HEK293T (cell line): ENCODE results near the gene RNF169.

ENCODE experiments used
- ARNT ChIP-seq: fragments of 450-650 bp; IDR thresholded peaks from 2 replicates; pipeline ENCODE4 v1.6.1; 2017; ENCODE audit warnings: mild to moderate bottlenecking
- BHLHE40 ChIP-seq: fragments of 450-650 bp; IDR thresholded peaks from 2 replicates; pipeline ENCODE4 v1.6.1; 2016; ENCODE audit warnings: mild to moderate bottlenecking, moderate library complexity, borderline replicate concordance
- ELF4 ChIP-seq: fragments of 450-650 bp; IDR thresholded peaks from 2 replicates; pipeline ENCODE4 v1.6.1; 2017; ENCODE audit warnings: antibody characterized with exemption
- FOXA1 ChIP-seq: fragments of 450-650 bp; IDR thresholded peaks from 2 replicates; pipeline ENCODE4 v1.6.1; 2016; ENCODE audit warnings: mild to moderate bottlenecking
- FOXK2 ChIP-seq: fragments of 450-650 bp; IDR thresholded peaks from 2 replicates; pipeline ENCODE4 v1.6.1; 2016; ENCODE audit warnings: mild to moderate bottlenecking
- L3MBTL2 ChIP-seq: fragments of 450-650 bp; conservative IDR thresholded peaks from 2 replicates; pipeline ENCODE4 v1.6.1; 2016; ENCODE audit warnings: mild to moderate bottlenecking
- LEF1 ChIP-seq: fragments of 450-650 bp; IDR thresholded peaks from 2 replicates; pipeline ENCODE4 v1.6.1; 2017; ENCODE audit warnings: mild to moderate bottlenecking, borderline replicate concordance
- NFRKB ChIP-seq: fragments of 450-650 bp; IDR thresholded peaks from 2 replicates; pipeline ENCODE4 v1.6.1; 2016; ENCODE audit warnings: mild to moderate bottlenecking, moderate library complexity
- SP1 ChIP-seq: fragments of 450-650 bp; IDR thresholded peaks from 2 replicates; pipeline ENCODE4 v1.6.1; 2017
- SUZ12 ChIP-seq: fragments of 450-650 bp; IDR thresholded peaks from 2 replicates; pipeline ENCODE4 v1.6.1; 2016; ENCODE audit warnings: mild to moderate bottlenecking
- TARDBP ChIP-seq: fragments of 450-650 bp; IDR thresholded peaks from 2 replicates; pipeline ENCODE4 v1.6.1; 2016
- ZNF384 ChIP-seq: fragments of 450-650 bp; IDR thresholded peaks from 2 replicates; pipeline ENCODE4 v1.6.1; 2016
- TF ChIP-seq, protein P1 (sequence below): fragments of 450-650 bp; IDR thresholded peaks from 2 replicates; pipeline ENCODE4 v1.6.1; 2016

GRCh38 chr11:74818283-74818946 lies 69.8 kb downstream of the RNF169 start:
- TF ChIP-seq L3MBTL2 (no peak), SUZ12 (no peak), ARNT (no peak), SP1 (no peak), ZNF384 (no peak), ELF4 (no peak), TARDBP (no peak), FOXK2 (no peak), FOXA1 (no peak), NFRKB (no peak), BHLHE40 (no peak), LEF1 (no peak)
- TF ChIP-seq, protein P1, sequence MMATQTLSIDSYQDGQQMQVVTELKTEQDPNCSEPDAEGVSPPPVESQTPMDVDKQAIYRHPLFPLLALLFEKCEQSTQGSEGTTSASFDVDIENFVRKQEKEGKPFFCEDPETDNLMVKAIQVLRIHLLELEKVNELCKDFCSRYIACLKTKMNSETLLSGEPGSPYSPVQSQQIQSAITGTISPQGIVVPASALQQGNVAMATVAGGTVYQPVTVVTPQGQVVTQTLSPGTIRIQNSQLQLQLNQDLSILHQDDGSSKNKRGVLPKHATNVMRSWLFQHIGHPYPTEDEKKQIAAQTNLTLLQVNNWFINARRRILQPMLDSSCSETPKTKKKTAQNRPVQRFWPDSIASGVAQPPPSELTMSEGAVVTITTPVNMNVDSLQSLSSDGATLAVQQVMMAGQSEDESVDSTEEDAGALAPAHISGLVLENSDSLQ: no peak
